Neural cell (in vitro differentiated cells): ENCODE measurements around the gene ARPIN.
"Not testable (repeated sequence)": the region's sequence is repeated elsewhere in the genome, so short reads cannot be mapped to it uniquely, and the experiment has no call there.

ENCODE experiments used
- EP300 ChIP-seq: fragments of 450-650 bp; conservative IDR thresholded peaks from 2 replicates; pipeline ENCODE4 v1.6.1; 2014; ENCODE audit warnings: antibody characterized with exemption, mild to moderate bottlenecking, moderate library complexity; ENCODE audit not compliant: poor library complexity, severe bottlenecking
- EZH2 ChIP-seq: fragments of 200-600, 300-800 bp; shearing (Covaris generic), sonication (generic); IDR thresholded peaks from 2 replicates; pipeline ENCODE4 v1.6.1; 2014; ENCODE audit warnings: antibody characterized with exemption, low read length, borderline replicate concordance, mild to moderate bottlenecking; ENCODE audit not compliant: insufficient read depth, poor library complexity, severe bottlenecking
- POLR2AphosphoS5 ChIP-seq: IDR thresholded peaks from 2 replicates; pipeline ENCODE4 v1.6.1; 2012
- RAD21 ChIP-seq: fragments of 450-650 bp; conservative IDR thresholded peaks from 2 replicates; pipeline ENCODE4 v1.6.1; 2014; ENCODE audit warnings: antibody characterized with exemption, mild to moderate bottlenecking, moderate library complexity
- SMC3 ChIP-seq: fragments of 450-650 bp; conservative IDR thresholded peaks from 2 replicates; pipeline ENCODE4 v1.6.1; 2014; ENCODE audit warnings: antibody characterized with exemption, mild to moderate bottlenecking, moderate library complexity; ENCODE audit not compliant: poor library complexity
- TAF1 ChIP-seq: IDR thresholded peaks from 2 replicates; pipeline ENCODE4 v1.6.1; 2012; ENCODE audit warnings: low read depth
- TF ChIP-seq, protein P1 (sequence below): fragments of 450-650 bp; IDR thresholded peaks from 2 replicates; pipeline ENCODE4 v1.5.1; 2014; ENCODE audit warnings: antibody characterized with exemption, mild to moderate bottlenecking, moderate library complexity; ENCODE audit not compliant: poor library complexity, severe bottlenecking
- TF ChIP-seq, protein P2 (sequence below): IDR thresholded peaks from 2 replicates; pipeline ENCODE4 v1.6.1; 2012; ENCODE audit warnings: borderline replicate concordance

DNA sequence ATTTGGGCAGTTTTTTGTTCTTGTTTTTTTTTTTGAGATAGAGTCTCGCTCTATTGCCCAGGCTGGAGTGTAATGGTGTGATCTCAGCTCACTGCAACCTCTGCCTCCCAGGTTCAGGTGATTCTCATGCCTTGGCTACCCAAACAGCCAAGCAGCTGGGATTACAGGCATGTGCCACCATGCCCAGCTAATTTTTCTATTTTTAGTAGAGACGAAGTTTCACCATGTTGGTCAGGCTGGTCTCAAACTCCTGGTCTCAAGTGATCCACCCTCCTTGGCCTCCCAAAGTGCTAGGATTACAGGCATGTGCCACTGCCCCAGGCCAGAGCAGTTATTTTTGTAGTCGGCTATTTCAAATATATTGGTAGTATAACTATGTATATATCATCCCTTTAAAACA is 27.6 kb downstream of the ARPIN start:
- not testable (repeated sequence) for TF ChIP-seq POLR2AphosphoS5, EZH2, EP300, RAD21, SMC3, TAF1
- TF ChIP-seq, protein P1, sequence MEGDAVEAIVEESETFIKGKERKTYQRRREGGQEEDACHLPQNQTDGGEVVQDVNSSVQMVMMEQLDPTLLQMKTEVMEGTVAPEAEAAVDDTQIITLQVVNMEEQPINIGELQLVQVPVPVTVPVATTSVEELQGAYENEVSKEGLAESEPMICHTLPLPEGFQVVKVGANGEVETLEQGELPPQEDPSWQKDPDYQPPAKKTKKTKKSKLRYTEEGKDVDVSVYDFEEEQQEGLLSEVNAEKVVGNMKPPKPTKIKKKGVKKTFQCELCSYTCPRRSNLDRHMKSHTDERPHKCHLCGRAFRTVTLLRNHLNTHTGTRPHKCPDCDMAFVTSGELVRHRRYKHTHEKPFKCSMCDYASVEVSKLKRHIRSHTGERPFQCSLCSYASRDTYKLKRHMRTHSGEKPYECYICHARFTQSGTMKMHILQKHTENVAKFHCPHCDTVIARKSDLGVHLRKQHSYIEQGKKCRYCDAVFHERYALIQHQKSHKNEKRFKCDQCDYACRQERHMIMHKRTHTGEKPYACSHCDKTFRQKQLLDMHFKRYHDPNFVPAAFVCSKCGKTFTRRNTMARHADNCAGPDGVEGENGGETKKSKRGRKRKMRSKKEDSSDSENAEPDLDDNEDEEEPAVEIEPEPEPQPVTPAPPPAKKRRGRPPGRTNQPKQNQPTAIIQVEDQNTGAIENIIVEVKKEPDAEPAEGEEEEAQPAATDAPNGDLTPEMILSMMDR = not testable (repeated sequence)
- TF ChIP-seq, protein P2, sequence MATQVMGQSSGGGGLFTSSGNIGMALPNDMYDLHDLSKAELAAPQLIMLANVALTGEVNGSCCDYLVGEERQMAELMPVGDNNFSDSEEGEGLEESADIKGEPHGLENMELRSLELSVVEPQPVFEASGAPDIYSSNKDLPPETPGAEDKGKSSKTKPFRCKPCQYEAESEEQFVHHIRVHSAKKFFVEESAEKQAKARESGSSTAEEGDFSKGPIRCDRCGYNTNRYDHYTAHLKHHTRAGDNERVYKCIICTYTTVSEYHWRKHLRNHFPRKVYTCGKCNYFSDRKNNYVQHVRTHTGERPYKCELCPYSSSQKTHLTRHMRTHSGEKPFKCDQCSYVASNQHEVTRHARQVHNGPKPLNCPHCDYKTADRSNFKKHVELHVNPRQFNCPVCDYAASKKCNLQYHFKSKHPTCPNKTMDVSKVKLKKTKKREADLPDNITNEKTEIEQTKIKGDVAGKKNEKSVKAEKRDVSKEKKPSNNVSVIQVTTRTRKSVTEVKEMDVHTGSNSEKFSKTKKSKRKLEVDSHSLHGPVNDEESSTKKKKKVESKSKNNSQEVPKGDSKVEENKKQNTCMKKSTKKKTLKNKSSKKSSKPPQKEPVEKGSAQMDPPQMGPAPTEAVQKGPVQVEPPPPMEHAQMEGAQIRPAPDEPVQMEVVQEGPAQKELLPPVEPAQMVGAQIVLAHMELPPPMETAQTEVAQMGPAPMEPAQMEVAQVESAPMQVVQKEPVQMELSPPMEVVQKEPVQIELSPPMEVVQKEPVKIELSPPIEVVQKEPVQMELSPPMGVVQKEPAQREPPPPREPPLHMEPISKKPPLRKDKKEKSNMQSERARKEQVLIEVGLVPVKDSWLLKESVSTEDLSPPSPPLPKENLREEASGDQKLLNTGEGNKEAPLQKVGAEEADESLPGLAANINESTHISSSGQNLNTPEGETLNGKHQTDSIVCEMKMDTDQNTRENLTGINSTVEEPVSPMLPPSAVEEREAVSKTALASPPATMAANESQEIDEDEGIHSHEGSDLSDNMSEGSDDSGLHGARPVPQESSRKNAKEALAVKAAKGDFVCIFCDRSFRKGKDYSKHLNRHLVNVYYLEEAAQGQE = not testable (repeated sequence)
